OCI-LY1 (cell line): ENCODE results near the gene CCDC150.

ENCODE experiments used
- H2AFZ ChIP-seq: fragments of 200-600 bp; sonication (generic), shearing (Covaris generic); 2 replicates; pipeline ENCODE4 v1.6.0; 2014; ENCODE audit warnings: antibody characterized with exemption, mild to moderate bottlenecking, low read length
- H3F3A ChIP-seq: fragments of 200-600 bp; sonication (generic), shearing (Covaris generic); 2 replicates; pipeline ENCODE4 v1.6.0; 2014; ENCODE audit warnings: mild to moderate bottlenecking, antibody characterized with exemption, low read length, moderate library complexity; ENCODE audit not compliant: insufficient read depth
- H3K27ac ChIP-seq: fragments of 200-600 bp; sonication (generic); 2 replicates; pipeline ENCODE4 v1.5.1; 2014; ENCODE audit warnings: low read length, mixed run types, mild to moderate bottlenecking, low read depth; ENCODE audit not compliant: poor library complexity, severe bottlenecking
- H3K27me3 ChIP-seq: fragments of 200-600 bp; sonication (generic); 2 replicates; pipeline ENCODE4 v1.6.0; 2014; ENCODE audit warnings: antibody characterized with exemption, mild to moderate bottlenecking, low read length, moderate library complexity; ENCODE audit not compliant: insufficient read depth
- H3K36me3 ChIP-seq: fragments of 200-600 bp; sonication (generic); 2 replicates; pipeline ENCODE4 v1.6.1; 2014; ENCODE audit warnings: mild to moderate bottlenecking, antibody characterized with exemption, low read length, moderate library complexity, mixed read lengths; ENCODE audit not compliant: insufficient read depth
- H3K4me1 ChIP-seq: fragments of 200-600 bp; sonication (generic); 2 replicates; pipeline ENCODE4 v1.5.1; 2014; ENCODE audit warnings: mild to moderate bottlenecking, low read length, moderate library complexity; ENCODE audit not compliant: insufficient read depth, severe bottlenecking
- H3K4me2 ChIP-seq: fragments of 200-600 bp; sonication (generic), shearing (Covaris generic); 2 replicates; pipeline ENCODE4 v1.6.1; 2014; ENCODE audit warnings: low read length
- H3K4me3 ChIP-seq: fragments of 200-600 bp; sonication (generic); 2 replicates; pipeline ENCODE4 v1.5.1; 2014; ENCODE audit warnings: low read length, low read depth, mild to moderate bottlenecking, mixed read lengths; ENCODE audit not compliant: poor library complexity, severe bottlenecking
- H3K79me2 ChIP-seq: fragments of 200-600 bp; shearing (Covaris generic); 2 replicates; pipeline ENCODE4 v1.6.1; 2016; ENCODE audit warnings: mixed run types, low read length, mixed read lengths; ENCODE audit not compliant: insufficient read depth
- H3K9ac ChIP-seq: fragments of 200-600 bp; sonication (generic), shearing (Covaris generic); 2 replicates; pipeline ENCODE4 v1.6.1; 2014; ENCODE audit warnings: mild to moderate bottlenecking, low read length, mixed read lengths
- H3K9me2 ChIP-seq: fragments of 200-600 bp; sonication (generic), shearing (Covaris generic); 2 replicates; pipeline ENCODE4 v1.6.1; 2014; ENCODE audit warnings: low read depth, mild to moderate bottlenecking, low read length, mixed read lengths
- H3K9me3 ChIP-seq: fragments of 200-600 bp; shearing (Covaris generic); 2 replicates; pipeline ENCODE4 v1.6.1; 2014; ENCODE audit warnings: low read length, mixed read lengths
- H4K20me1 ChIP-seq: fragments of 200-600 bp; sonication (generic), shearing (Covaris generic); 2 replicates; pipeline ENCODE4 v1.6.0; 2016; ENCODE audit warnings: mild to moderate bottlenecking, low read length; ENCODE audit not compliant: insufficient read depth
- CTCF ChIP-seq: fragments of 200-600 bp; sonication (generic), shearing (Covaris generic); IDR thresholded peaks from 2 replicates; pipeline ENCODE4 v1.5.1; 2017; ENCODE audit warnings: mild to moderate bottlenecking, antibody characterized with exemption, low read length, moderate library complexity, mixed read lengths
- EZH2 ChIP-seq: fragments of 200-600 bp; sonication (generic), shearing (Covaris generic); IDR thresholded peaks from 2 replicates; pipeline ENCODE4 v1.8.0; 2017; ENCODE audit warnings: borderline replicate concordance, mixed run types, mild to moderate bottlenecking, antibody characterized with exemption, low read length, moderate library complexity, mixed read lengths

CCDC150 gene

GRCh38 chr2:196598846-196599245 is 40.7 kb upstream of the CCDC150 start:
- H3K9ac ChIP-seq = no peak overlapping the region
- H2AFZ ChIP-seq = no peak overlapping the region
- no peaks in the 10 kb centered on the region for H3K27me3 ChIP-seq
- no peak overlapping the region for H3K4me3 ChIP-seq
- H3K9me2 ChIP-seq = no peaks in the 10 kb centered on the region
- H3F3A ChIP-seq = no peaks in the 10 kb centered on the region
- H3K79me2 ChIP-seq = no peaks in the 10 kb centered on the region
- H3K4me1 ChIP-seq = no peaks in the 10 kb centered on the region
- H4K20me1 ChIP-seq = no peaks in the 10 kb centered on the region
- H3K4me2 ChIP-seq = no peak overlapping the region
- H3K27ac ChIP-seq = no peak overlapping the region
- no peaks in the 10 kb centered on the region for H3K9me3 ChIP-seq
- no peaks in the 10 kb centered on the region for H3K36me3 ChIP-seq
- TF ChIP-seq EZH2 = no peak
- no peak for TF ChIP-seq CTCF

- Histone ChIP-seq H4K20me1 (no peaks in the 10 kb centered on the region), H3K4me1 (no peaks in the 10 kb centered on the region), H3K9me2 (no peaks in the 10 kb centered on the region), H3K27me3 (no peaks in the 10 kb centered on the region), H3K36me3 (no peaks in the 10 kb centered on the region), H3K9me3 (no peaks in the 10 kb centered on the region), H3K4me3 (no peak overlapping the region), H3K27ac (no peak overlapping the region), H3K9ac (no peak overlapping the region), H2AFZ (no peak overlapping the region), H3F3A (no peaks in the 10 kb centered on the region), H3K4me2 (no peak overlapping the region), H3K79me2 (no peaks in the 10 kb centered on the region)
- TF ChIP-seq EZH2 (no peak), CTCF (no peak)
Measured at GRCh38 chr2:196601430-196602306, 37.8 kb upstream of the CCDC150 start.

- no peak overlapping the region for H3K9ac ChIP-seq
- H4K20me1 ChIP-seq = no peaks in the 10 kb centered on the region
- no peaks in the 10 kb centered on the region for H3K79me2 ChIP-seq
- H3F3A ChIP-seq = no peaks in the 10 kb centered on the region
- H3K4me2 ChIP-seq = no peak overlapping the region
- H3K27me3 ChIP-seq = no peaks in the 10 kb centered on the region
- no peak for TF ChIP-seq EZH2
- TF ChIP-seq CTCF = no peak
- H3K4me1 ChIP-seq = no peaks in the 10 kb centered on the region
- H3K9me3 ChIP-seq = no peaks in the 10 kb centered on the region
- H3K4me3 ChIP-seq = no peak overlapping the region
- H3K9me2 ChIP-seq = no peaks in the 10 kb centered on the region
- no peak overlapping the region for H2AFZ ChIP-seq
- no peaks in the 10 kb centered on the region for H3K36me3 ChIP-seq
- H3K27ac ChIP-seq = no peak overlapping the region
Measured at GRCh38 chr2:196604196-196604595, 35.3 kb upstream of the CCDC150 start.
